IPS DF 19.7 (cell line): Measurements from ENCODE around the gene RPS21.

Source experiments
- DNase-seq: peaks from one replicate; pipeline ENCODE4 v3.0.0-alpha.2; 2013; ENCODE audit warnings: low read depth, low spot score

Gene RPS21

DNA sequence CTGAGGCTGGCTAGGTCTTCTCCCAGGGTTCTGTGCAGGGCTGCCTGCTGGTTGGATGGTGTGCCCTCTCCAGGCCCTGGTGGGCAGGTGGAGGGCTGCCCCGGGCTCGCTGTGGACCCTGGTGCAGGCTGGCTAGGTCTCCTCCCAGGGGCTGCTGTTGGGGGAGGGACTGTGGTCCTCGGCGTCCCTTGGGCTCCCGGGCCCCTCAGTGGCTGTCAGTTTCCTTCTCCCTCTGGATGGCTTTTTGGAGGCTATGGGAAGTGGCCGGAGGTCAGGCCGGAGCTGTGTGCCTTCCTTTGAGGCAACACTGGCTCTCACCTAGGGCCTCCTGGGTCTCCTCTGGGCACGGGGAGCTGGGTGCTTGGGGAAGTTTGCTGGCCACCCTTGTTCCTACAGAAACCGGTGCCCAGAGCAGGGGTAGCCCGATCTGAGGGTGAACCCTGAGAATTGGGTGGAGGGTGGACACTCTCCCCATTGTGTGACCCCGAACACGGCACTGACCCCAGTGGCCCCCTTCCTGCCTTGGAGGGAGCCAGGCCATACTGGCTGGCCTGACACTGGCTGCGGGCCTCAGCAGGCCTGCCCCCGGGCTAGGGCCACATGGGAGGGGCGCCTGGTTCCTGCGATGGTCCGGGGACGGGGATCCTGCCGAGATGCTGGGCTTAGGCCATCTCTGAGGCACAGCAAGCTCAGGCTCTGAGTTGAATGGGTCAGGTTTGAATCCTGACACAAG, 24.0 kb downstream of the RPS21 start:
- no peak for DNase-seq

DNA sequence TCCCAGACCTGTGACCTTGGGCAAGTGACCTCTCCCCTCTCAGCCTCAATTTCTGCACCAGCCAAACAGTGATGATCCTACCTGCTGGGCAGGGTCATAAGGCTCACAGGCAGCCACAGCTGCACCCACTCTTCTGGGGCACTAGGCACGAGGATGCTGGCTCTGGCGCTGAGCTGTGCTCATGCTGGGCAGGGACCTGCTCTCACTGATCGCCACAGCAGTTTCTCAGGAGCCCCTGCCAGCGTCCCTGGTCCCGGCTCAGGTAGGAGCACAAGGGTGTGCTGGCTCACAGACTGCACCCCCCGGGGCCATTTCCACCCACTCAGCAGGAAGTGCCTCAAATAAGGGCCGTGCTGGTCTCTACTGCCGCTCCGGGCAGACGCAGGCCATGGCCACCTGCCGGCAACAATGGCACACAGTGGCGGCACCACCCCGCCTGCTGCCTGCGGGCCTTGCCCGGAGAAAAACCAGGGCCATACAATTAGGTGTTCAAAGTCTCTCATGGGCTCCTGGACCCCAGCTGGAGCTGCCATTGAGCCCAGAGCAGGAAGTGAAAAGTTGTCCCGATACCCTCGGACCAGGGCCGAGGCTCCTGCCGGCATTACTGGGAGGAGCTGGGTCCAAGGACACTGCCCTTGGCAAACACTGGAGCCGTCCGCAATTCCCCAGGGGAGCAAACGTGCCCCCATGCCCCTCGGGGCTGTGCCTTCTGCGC, 24.7 kb downstream of the RPS21 start:
- DNase-seq = no peak

DNA sequence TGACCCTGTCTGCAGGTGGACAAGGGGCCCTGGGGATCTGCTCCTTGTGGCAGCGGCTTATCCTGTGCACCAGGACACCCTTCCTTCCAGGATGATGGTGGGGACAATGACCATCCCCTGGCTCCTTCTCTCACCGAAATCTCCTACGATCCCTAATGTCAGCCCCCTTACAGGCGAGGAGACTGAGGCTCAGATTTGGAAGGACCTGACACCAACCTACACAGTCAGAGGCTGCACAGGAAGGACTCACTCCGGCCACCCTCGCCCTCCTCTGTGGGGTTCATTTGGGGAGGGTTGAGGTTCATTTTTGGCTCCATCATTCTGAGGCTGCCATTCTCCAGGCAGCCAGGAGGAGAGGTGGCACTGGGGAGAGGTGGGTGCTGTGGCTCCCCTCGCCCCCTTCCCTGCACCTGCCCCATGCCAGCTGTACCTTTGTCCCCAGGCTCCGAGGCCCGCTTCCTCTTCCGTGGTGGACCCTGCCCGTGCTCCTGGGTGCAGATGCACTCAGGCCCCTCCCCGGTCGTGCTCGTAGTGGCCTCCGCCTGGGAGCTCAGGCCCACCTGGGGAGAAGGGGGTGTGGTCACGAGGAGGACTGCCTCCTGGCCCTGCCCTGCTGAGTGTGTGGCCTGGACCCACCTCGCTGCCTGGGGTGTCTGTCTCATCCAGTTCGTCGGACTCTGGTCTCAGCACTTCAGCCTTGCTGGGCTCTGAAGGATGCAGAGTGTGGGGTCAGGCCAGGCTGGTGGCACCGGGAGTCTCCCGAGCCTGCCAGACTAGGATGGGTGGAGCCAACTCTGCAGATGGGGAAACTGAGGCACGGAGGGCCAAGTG, 25.5 kb downstream of the RPS21 start:
- no peak for DNase-seq

DNA sequence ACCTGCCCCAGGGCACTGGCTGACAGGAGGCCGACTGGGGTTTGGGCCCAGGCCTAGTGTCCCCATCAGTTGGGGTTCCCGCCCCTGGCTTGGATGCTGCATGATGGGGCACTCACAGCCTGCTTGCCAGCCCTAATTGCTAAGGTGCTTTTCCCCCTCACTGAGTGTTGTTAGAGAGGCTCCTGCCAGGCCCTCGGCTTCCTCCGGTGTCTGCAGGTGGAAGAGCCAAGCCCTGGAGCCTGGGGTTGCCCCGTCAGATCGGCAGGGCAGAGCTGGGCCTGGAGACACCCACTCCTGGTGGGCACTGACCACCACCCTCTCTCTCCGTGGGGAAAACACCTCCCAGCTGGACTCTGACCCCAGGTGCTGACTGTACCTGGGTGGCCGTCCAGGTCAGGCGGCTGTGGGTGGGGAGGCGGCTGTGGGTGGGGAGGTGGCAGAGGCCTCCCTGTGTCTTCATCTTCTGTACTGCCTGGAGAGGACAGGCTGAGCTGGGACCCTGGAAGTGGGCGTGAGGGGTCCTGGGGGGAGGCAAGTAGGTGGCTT, 26.2 kb downstream of the RPS21 start:
- no peak for DNase-seq

DNA sequence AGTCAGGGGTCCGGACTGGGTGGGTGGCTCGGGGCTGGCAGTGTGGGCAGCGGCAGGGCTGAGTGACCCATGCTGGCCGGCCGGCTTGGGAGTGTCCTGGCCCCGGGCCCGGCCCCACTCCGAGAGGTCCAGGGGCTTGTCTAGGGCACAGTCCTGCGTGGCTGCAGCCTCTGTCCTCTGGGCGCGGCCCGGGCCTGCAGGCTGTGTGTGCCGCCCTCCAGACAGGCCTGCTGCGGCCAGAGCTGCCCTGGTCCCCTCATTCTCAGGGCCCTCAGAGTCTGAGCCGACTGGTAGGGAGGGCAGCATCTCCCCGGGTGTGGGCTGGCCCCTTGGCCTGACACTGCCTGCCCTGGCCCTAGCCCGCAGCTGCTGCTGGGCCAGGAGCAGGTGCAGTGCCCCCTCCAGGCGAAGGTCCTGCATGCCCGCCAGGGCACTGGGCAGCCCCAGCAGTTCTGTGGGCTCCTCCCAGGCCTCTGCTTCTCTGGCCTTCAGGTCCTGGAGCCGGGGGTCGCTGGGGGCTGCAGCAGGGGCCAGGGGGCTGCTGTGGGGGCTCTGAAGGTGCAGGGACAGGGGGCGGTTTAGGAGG, 27.1 kb downstream of the RPS21 start:
- DNase-seq = no peak

DNA sequence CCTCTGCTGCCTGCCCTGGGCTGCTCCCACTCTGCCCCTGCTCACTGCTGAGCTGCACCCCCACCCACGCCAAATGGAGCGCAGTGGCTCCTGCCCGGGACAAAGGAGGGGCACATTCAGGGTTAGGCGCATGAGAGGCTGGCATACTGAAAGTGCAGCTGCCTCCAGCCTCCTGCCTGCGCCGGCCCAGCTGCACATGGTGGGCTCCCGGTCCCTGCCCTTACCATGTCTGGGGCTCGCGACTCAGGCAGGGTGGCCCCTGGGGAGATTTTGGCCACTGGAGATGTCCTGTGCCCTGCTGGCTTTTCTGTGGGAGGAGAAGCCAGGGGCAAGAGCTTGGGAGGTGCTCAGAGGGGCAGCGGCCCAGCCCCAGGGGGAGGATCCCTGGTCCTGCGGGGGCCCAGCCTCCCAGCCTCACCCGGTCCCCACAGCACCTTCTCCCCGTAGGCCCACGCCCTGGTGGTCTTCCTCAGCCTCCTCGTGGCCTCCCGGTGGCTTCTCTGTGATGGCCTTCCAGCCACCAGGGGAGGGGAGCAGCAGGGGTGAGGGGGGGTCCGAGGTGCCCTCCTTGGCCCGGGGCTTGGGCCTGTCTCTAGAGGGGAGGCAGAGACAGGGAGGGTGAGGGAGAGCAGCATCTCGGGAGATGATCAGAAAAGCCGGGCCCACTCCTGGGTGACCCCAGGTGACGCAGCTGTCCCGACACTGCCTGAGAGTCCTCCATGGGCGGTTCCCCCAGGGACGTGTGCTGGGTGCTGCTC, 28.6 kb downstream of the RPS21 start:
- no peak for DNase-seq

DNA sequence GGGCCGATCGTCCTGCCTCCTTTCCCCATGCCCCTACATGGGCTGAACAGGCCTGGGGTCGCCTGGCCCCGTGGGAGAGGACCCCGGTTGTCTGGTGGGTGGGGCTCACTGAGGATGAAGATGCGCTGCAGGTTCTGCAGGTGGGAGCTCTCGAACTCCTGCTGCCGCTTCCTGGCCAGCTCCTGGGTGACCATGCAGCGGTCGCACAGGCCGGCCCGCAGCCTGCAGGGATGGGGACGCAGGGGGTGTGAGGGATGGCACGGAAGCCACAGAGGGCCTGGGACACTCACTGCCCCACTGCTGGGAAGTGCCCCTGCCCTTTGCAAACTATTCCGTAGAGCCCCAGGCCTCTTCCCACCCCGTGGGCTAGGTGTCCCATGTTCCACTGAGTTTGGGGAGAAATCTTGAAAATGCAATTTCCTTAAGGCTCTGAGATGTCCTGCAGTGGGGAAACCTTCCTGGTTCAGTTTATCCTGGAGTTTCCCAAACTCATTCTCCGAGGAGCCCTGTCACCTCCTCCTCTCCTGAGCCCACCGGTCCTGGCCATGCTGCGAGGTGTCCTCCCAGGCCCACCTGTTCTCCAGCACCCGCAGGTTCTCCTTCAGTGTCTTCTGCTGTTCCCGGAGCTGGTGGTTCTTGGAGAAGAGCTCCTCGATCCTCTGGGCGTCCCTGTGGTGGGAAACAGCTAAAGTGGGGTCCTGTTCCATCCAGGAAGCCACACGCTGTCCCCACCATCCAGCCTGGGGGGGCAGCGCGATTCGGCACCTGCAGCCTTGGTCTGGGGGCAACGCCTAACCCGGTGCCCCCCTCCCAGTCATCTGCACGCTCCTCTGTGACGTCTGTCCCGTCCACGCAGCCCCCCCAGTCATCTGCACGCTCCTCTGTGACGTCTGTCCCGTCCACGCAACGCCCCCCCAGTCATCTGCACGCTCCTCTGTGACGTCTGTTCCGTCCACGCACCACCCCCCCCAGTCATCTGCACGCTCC, 30.0 kb downstream of the RPS21 start:
- DNase-seq = no peak

DNA sequence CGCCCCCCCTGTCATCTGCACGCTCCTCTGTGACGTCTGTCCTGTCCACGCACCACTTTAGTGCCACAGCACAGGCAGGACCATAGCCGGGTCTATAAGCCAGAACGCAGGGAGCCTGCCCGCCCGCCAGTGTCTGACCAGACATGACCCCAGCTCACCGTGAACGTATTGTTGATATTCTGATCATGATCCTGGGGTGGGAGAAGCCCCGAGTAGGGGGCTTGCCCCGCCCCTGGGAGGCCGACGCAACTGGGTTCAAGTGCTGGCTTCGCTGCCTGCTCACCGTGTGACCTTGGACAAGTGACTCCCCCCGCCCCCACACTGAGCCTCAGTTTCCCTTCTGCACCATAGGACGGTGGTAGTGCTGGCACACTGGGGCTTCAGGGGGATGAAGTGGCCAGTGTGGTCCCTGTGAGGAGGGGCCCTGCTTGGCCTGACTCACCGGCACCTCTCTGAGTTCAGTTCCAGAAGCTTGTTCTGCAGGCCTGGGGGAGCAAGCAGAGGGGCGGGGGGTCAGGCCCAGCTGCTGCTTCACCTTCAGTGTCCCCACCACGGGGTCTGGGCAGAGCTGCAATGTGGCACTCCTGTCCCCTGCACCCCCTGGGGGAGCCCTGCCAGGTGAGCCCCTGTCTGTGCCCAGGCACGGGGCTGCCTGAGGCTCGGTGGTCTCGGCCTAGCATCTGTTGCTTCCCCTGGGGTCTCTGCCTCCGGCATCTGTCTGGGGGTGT, 31.2 kb downstream of the RPS21 start:
- no peak for DNase-seq

DNA sequence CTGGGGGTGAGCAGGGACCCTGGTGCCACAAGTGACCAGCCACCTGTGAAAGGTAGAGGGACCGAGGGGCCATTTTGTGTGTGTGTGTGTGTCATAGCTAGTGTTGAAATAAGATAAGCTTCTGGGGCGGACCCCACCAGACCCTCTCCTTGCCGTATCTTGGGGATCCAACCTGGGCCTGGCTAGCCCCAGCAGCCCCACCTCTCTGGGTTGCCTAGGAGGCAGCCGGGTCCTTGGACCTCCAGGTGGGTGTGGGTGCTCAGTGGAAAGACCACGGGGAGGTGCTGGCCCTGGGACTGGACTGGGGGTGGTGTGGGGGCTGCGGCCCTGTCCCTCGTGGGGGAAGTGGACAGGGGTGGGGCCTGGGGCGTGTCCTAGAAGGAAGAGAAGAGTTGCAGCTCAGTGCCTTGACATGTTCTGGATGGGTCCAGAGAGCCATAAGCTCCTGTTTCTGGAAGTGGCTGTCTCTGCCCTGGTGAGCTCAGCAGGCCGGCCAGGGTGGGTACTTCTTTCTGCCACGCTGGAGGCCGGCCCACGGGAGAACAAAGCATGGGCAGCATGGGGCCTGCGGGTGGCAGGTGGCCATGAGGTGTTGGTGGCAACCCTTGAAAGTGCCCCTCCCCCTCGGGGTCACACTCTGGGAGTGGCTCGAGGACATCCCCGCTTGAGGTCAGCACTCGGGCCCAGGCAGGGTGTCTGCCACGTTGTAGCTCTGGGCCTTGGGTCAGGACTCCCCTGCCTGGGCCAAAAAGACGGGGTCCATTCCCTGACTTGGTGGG, 32.0 kb downstream of the RPS21 start:
- DNase-seq = no peak

DNA sequence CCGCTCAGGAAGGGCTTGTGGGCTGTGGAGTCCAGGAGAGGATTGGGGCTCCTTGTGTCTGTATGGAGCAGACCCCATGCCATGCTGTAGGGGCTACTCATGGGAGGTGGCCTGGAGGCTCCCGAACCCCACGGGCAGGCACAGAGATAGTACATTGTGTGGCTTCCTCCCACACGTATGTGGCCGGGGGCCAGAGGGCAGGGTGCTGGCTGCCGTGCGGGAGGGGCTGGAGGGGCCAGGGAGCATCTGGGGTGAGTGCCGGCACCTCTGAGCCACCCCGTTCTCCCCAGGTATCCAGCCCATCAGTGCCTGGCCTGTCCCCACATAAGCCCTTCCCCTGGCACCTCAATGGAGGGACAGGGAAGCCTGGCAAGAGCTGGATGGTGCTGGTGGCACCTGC, 32.9 kb downstream of the RPS21 start:
- no peak for DNase-seq

DNA sequence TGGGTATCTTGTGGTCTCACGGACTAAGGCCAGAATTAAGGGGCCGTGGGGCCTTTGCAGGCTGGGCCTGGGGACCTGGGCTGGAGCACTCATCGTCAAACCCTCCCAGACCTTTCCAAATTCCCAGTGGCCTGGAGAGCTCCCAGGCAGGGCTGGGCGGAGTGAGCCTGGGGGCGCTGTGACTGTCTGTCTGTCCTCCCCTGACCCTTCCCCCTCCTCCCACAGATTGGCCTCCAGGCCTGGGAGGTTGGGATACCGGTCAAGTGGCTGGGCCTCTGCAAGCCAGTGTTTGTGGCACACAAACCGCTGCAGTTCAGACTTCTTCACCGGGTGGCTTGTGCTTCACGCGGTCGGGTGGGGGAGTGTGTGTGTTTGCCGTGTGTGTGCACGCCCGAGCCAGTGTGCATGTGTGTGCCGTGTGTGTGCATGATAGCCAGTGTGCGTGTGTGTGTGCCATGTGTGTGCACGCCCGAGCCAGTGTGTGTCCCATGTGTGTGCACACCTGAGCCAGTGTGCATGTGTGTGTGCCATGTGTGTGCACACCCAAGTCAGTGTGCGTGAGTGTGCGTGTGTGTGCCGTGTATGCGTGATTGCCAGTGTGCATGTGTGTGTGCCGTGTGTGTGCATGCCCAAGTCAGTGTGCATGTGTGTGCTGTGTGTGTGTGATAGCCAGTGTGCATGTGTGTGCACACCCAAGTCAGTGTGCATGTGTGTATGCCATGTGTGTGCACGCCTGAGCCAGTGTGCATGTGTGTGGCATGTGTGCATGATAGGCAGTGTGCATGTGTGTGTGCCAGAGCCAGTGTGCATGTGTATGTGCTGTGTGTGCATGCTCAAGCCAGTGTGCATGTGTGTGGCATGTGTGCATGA, 34.2 kb downstream of the RPS21 start:
- DNase-seq = no peak

DNA sequence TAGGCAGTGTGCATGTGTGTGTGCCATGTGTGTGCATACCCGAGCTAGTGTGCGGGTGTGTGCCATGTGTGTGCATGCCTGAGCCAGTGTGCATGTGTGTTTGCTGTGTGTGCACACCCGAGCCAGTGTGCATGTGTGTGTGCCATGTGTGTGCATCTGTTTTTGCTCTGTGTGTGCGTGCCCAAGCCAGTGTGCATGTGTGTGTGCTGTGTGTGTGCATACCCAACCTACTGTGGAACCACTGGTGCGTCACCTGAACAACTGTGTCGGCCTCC, 34.8 kb downstream of the RPS21 start:
- no peak for DNase-seq

DNA sequence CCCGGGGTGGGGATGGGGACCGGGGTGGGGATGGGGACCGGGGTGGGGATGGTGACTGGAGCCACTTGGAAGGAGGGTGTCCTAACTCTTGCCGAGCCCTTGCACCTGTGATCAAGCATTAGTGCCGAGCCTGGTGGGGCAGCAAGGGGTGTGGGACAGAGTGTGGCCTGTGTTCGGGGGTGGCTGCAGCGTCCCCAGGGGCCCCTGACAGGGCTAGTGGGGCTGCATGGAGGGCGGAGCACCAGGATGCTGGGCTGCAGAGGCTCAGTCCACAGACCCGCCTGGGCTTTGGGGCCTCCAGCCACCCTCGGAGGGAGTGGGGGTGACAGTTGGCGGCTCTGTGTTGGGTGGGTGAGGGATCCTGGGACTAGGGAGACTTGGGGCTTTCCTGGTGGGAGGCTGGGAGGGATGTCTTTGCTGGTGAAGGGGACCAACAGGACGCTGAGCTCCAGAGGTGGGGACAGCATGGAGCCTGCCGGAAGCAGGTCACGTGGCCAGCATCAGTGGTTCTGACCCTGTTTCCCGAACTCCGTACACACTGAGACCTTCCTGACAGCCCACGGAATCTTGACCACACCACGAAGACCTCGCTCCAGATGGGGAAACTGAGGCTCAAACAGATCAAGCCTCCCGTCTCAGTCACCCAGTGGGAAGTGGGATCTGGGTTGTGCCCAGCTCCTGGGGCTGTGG, 35.9 kb downstream of the RPS21 start:
- no peak for DNase-seq

DNA sequence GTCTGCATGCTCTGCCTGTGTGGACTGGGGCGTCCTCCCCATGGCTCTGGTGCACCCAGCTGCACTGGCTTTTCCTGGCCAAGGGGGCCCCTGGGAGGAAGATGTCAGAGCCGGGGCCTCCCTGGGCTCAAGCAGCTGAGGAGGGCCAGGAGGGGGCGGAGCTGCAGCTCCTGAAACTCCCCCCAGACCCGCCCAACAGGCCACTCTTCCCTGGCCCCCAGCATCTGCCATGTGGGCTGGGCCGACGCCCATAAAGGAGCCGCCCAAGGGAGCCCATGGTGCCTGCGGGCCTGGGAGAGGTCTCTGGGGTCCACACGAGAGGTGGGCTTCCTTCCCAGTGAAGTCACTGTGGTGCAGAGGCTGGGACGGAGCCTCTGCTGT, 36.4 kb downstream of the RPS21 start:
- no peak for DNase-seq

DNA sequence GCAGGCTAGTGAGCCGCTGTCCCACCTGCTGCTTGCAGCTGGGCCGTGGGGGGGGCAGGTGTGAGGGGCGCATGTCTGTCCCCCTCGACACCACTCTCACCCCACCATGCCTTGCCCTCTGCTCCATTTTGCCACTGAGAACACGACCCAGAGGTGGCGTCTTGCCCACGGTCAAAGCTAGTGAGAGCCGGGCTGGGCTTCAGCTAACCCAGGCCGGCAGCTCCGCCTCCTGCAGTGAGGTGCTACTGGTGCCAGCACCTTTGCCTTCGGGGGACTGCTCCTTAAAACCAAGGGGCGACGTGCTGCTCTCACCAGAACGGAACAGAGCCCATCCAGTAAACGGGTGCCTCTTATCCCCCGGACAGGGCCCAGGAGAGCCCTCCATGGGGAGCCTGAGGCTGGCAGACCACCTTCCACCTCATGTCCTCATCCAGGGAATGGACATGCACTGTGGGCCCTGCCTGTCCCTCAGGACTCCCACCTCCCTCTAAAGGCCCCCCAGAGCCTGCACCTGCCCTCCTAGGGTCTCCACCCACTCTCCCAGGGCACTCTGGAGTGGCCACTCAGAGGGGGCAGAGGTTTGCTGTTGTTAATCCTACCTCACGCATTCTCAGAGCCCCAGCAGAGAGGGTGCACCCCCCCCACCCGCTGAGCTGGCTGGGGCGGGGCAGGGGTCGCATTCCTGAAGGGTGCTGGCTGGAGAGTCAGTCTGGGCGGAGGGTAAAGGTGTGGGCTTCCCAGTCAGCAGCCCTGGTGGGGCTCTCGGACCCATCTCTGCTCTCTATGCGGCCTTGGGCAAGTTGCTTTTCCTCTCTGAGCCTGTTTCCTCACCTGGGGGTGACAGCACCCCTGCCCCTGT, 37.6 kb downstream of the RPS21 start:
- no peak for DNase-seq
